ENCODE measurements around the gene PMEPA1.

DNA sequence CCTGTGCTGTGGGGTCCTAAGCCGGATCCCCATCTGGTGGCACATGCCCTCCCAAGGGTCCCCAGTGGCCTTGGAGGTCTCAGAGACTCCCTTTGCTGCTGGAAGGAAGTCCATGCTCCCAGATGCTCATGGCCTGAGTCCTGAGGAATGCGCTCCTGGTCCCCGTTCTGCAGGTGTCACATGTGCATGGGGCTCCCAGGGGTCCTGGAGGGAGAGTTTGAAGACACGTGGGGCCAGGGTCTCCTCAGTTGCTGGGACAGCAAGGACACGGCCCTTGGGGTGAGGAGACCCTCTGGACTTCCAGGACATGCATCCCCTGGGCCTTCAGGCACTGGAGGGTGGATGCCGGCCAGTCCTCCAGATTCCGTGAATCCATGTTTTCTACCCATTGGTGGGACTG lies 101.3 kb downstream of the PMEPA1 start:
- TF ChIP-seq EZH2 (IDR thresholded peaks at IDR 0.05; ENCODE audit: borderline replicate concordance, insufficient read depth, low read depth, low read length, poor library complexity, severe bottlenecking): no peak
- TF ChIP-seq, protein P1, sequence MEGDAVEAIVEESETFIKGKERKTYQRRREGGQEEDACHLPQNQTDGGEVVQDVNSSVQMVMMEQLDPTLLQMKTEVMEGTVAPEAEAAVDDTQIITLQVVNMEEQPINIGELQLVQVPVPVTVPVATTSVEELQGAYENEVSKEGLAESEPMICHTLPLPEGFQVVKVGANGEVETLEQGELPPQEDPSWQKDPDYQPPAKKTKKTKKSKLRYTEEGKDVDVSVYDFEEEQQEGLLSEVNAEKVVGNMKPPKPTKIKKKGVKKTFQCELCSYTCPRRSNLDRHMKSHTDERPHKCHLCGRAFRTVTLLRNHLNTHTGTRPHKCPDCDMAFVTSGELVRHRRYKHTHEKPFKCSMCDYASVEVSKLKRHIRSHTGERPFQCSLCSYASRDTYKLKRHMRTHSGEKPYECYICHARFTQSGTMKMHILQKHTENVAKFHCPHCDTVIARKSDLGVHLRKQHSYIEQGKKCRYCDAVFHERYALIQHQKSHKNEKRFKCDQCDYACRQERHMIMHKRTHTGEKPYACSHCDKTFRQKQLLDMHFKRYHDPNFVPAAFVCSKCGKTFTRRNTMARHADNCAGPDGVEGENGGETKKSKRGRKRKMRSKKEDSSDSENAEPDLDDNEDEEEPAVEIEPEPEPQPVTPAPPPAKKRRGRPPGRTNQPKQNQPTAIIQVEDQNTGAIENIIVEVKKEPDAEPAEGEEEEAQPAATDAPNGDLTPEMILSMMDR (IDR thresholded peaks at IDR 0.05): no peak
